ENCODE results near the gene ETFA. TPM values are rescaled to one million over a fixed set of nuclear protein-coding genes. Genes with fewer than 3 reads are reported as not detected.

The ETFA gene
- total RNA-seq, 2 donors from 2014 or later: 68.6 to 82.8 TPM

- Histone ChIP-seq H3K36me3 (peaks cover 0 to 10% of the 10 kb centered on the region in 2 donors), H3K4me3 (no peak overlapping the region), H3K27me3 (replicated peaks; ENCODE audit: insufficient read depth) (no peaks in the 10 kb centered on the region), H3K27ac (no peak overlapping the region), H3K4me1 (replicated peaks) (no peaks in the 10 kb centered on the region), H3K9me3 (no peaks in the 10 kb centered on the region)
- no peak for DNase-seq (ENCODE audit: low spot score)
- intact Hi-C loops (cut with DNase I): no loop called here
- 90% methylated on average over 3 of the region's 3 CpGs for WGBS
- no peak for TF ChIP-seq POLR2A (IDR thresholded peaks at IDR 0.05)
- TF ChIP-seq POLR2AphosphoS5 (IDR thresholded peaks at IDR 0.05): no peak
- TF ChIP-seq CTCF (IDR thresholded peaks at IDR 0.05): no peak
Observed at GRCh38 chr15:76209942-76210341, 101.3 kb downstream of the ETFA start.

GRCh38 chr15:76209523-76209922 lies 101.7 kb downstream of the ETFA start:
- no peak for TF ChIP-seq CTCF (IDR thresholded peaks at IDR 0.05)
- Histone ChIP-seq H3K27ac (no peak overlapping the region), H3K4me3 (no peak overlapping the region), H3K27me3 (replicated peaks; ENCODE audit: insufficient read depth) (no peaks in the 10 kb centered on the region), H3K36me3 (peaks cover 0 to 8% of the 10 kb centered on the region in 2 donors), H3K4me1 (replicated peaks) (no peaks in the 10 kb centered on the region), H3K9me3 (no peaks in the 10 kb centered on the region)
- no peak for DNase-seq (ENCODE audit: low spot score)
- WGBS: 93% methylated on average over 1 of the region's 1 CpG
- intact Hi-C loops (cut with DNase I): no loop called here

- H3K36me3 ChIP-seq: peaks cover 0 to 2% of the 10 kb centered on the region in 2 donors
Observed at GRCh38 chr15:76208786-76209424, 102.4 kb downstream of the ETFA start.

GRCh38 chr15:76208084-76208785 lies 103.0 kb downstream of the ETFA start:
- intact Hi-C loops (cut with DNase I): no loop called here
- 91% methylated on average over 8 of the region's 8 CpGs for WGBS
- no peaks in the 10 kb centered on the region for H3K36me3 ChIP-seq

More at GRCh38 chr15:76208786-76209424, 102.4 kb downstream of the ETFA start:
- Histone ChIP-seq H3K4me3 (no peak overlapping the region), H3K9me3 (no peaks in the 10 kb centered on the region), H3K27ac (no peak overlapping the region), H3K27me3 (replicated peaks; ENCODE audit: insufficient read depth) (no peaks in the 10 kb centered on the region), H3K4me1 (replicated peaks) (no peaks in the 10 kb centered on the region)
- TF ChIP-seq POLR2A (IDR thresholded peaks at IDR 0.05) (no peak), CTCF (IDR thresholded peaks at IDR 0.05) (no peak), POLR2AphosphoS5 (IDR thresholded peaks at IDR 0.05) (no peak)
- DNase-seq (ENCODE audit: low spot score): no peak
- intact Hi-C loops (cut with DNase I): no loop called here
- WGBS: 81% methylated on average over 2 of the region's 2 CpGs

More at GRCh38 chr15:76208084-76208785, 103.0 kb downstream of the ETFA start:
- Histone ChIP-seq H3K27ac (no peak overlapping the region), H3K4me3 (no peak overlapping the region), H3K27me3 (replicated peaks; ENCODE audit: insufficient read depth) (no peaks in the 10 kb centered on the region), H3K4me1 (replicated peaks) (no peaks in the 10 kb centered on the region), H3K9me3 (no peaks in the 10 kb centered on the region)
- no peak for TF ChIP-seq CTCF (IDR thresholded peaks at IDR 0.05)
- TF ChIP-seq POLR2AphosphoS5 (IDR thresholded peaks at IDR 0.05): no peak
- no peak for TF ChIP-seq POLR2A (IDR thresholded peaks at IDR 0.05)
- no peak for DNase-seq (ENCODE audit: low spot score)

Measured in prostate gland (tissue), 2 donors.